ENCODE measurements around the gene FAM184A. TPM values are rescaled to one million over a fixed set of nuclear protein-coding genes. Genes with fewer than 3 reads are reported as not detected.

FAM184A gene
- total RNA-seq, 6 donors from 2014 or later, result 8.4 to 75.4 (median 39.5) TPM

- TF ChIP-seq CTCF (IDR thresholded peaks at IDR 0.05), result no peak
- TF ChIP-seq POLR2A (IDR thresholded peaks at IDR 0.05), result no peak
- no peak for TF ChIP-seq POLR2AphosphoS5 (IDR thresholded peaks at IDR 0.05)
- no peak for TF ChIP-seq EP300 (IDR thresholded peaks at IDR 0.05)
- H3K4me1 ChIP-seq, result peaks cover 3 to 15% (median 9%) of the 10 kb centered on the region in 4 donors
- no peak overlapping the region for H3K27ac ChIP-seq
- ATAC-seq (ENCODE audit: low FRiP score in 2 of 2), result no peak
- no peaks in the 10 kb centered on the region for H3K27me3 ChIP-seq
- peaks cover 0 to 36% (median 11%) of the 10 kb centered on the region in 4 donors for H3K36me3 ChIP-seq
- H3K4me3 ChIP-seq, result no peak overlapping the region
- DNase-seq, result no peak
- 31 to 36% methylated on average over 2 of the region's 2 CpGs for WGBS, 2 donors
- H3K9me3 ChIP-seq, result no peaks in the 10 kb centered on the region
Measured at GRCh38 chr6:118932421-118932820, 146.0 kb downstream of the FAM184A start.

GRCh38 chr6:118931436-118931835, 147.0 kb downstream of the FAM184A start:
- 90 to 92% methylated on average over 5 of the region's 5 CpGs for WGBS, 2 donors
- TF ChIP-seq EP300 (IDR thresholded peaks at IDR 0.05) (no peak), CTCF (IDR thresholded peaks at IDR 0.05) (no peak), POLR2AphosphoS5 (IDR thresholded peaks at IDR 0.05) (no peak), POLR2A (IDR thresholded peaks at IDR 0.05) (no peak)
- H3K4me1 ChIP-seq, result peaks cover 3 to 15% (median 9%) of the 10 kb centered on the region in 4 donors
- H3K27ac ChIP-seq, result no peak overlapping the region
- no peak overlapping the region for H3K4me3 ChIP-seq
- no peak for DNase-seq
- ATAC-seq (ENCODE audit: low FRiP score in 2 of 2), result no peak
- H3K36me3 ChIP-seq, result peaks cover 0 to 39% (median 12%) of the 10 kb centered on the region in 4 donors
- H3K27me3 ChIP-seq, result no peaks in the 10 kb centered on the region
- H3K9me3 ChIP-seq, result no peaks in the 10 kb centered on the region

- 91 to 96% methylated on average over 3 of the region's 3 CpGs for WGBS, 2 donors
- no peaks in the 10 kb centered on the region for H3K9me3 ChIP-seq
- H3K36me3 ChIP-seq, result peaks cover 0 to 39% (median 12%) of the 10 kb centered on the region in 4 donors
- ATAC-seq (ENCODE audit: low FRiP score in 2 of 2) (no peak), DNase-seq (no peak)
- TF ChIP-seq POLR2A (IDR thresholded peaks at IDR 0.05), result no peak
- no peak for TF ChIP-seq CTCF (IDR thresholded peaks at IDR 0.05)
- TF ChIP-seq EP300 (IDR thresholded peaks at IDR 0.05), result no peak
- no peak for TF ChIP-seq POLR2AphosphoS5 (IDR thresholded peaks at IDR 0.05)
- no peak overlapping the region for H3K4me3 ChIP-seq
- H3K4me1 ChIP-seq, result peaks cover 3 to 15% (median 6%) of the 10 kb centered on the region in 4 donors
- no peak overlapping the region for H3K27ac ChIP-seq
- no peaks in the 10 kb centered on the region for H3K27me3 ChIP-seq
Measured at GRCh38 chr6:118930680-118931079, 147.8 kb downstream of the FAM184A start.

- H3K27ac ChIP-seq, result no peak overlapping the region
- H3K36me3 ChIP-seq, result peaks cover 12 to 64% (median 30%) of the 10 kb centered on the region in 4 donors
- no peaks in the 10 kb centered on the region for H3K4me1 ChIP-seq
- no peaks in the 10 kb centered on the region for H3K27me3 ChIP-seq
- no peak for DNase-seq
- TF ChIP-seq POLR2AphosphoS5 (IDR thresholded peaks at IDR 0.05) (no peak), POLR2A (IDR thresholded peaks at IDR 0.05) (no peak), EP300 (IDR thresholded peaks at IDR 0.05) (no peak), CTCF (IDR thresholded peaks at IDR 0.05) (no peak)
- ATAC-seq (ENCODE audit: low FRiP score in 2 of 2), result no peak
- 63 to 71% methylated on average over 3 of the region's 3 CpGs for WGBS, 2 donors
- no peak overlapping the region for H3K4me3 ChIP-seq
- no peaks in the 10 kb centered on the region for H3K9me3 ChIP-seq
Measured at GRCh38 chr6:118923035-118923434, 155.4 kb downstream of the FAM184A start.

- WGBS, 2 donors, result 100% methylated on average over 1 of the region's 1 CpG
- Histone ChIP-seq H3K27me3 (no peaks in the 10 kb centered on the region), H3K4me1 (no peaks in the 10 kb centered on the region), H3K4me3 (no peak overlapping the region), H3K9me3 (no peaks in the 10 kb centered on the region), H3K36me3 (peaks cover 19 to 71% (median 33%) of the 10 kb centered on the region in 4 donors), H3K27ac (no peak overlapping the region)
- TF ChIP-seq POLR2A (IDR thresholded peaks at IDR 0.05) (no peak), CTCF (IDR thresholded peaks at IDR 0.05) (no peak), EP300 (IDR thresholded peaks at IDR 0.05) (no peak), POLR2AphosphoS5 (IDR thresholded peaks at IDR 0.05) (no peak)
- ATAC-seq (ENCODE audit: low FRiP score in 2 of 2) (no peak), DNase-seq (no peak)
Measured at GRCh38 chr6:118921084-118921483, 157.4 kb downstream of the FAM184A start.
